ENCODE measurements around the gene LRRC32.
A peak's percentile ranks its signal among the peaks of the same experiment; 100 is the strongest.

Gene LRRC32

DNA sequence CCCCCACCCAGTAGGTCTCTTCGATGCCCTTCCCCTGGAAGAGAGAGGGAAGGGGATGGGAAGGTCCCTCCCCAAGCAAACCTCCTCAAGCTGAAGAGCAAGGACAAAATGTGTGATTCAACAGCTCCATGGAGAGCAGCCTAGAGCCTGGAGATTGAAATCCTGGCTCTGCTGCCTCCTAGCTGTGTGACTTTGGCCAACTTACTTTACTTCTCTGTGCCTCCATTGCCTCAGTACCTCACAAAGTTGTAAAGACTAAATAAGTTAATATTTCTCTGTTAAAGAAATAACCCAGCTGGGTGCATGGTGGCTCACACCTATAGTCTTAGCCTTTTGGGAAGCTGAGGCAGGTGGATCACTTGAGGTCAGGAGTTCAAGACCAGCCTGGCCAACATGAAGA is 21.1 kb upstream of the LRRC32 start:
- Mint-ChIP-seq H3K27me3 (peaks cover 4% of the 10 kb centered on the region), H3K4me3 (no peak overlapping the region), H3K36me3 (ENCODE audit: low read depth) (no peaks in the 10 kb centered on the region), H3K27ac (no peak overlapping the region), H3K9me3 (no peaks in the 10 kb centered on the region), H3K4me1 (ENCODE audit: low read depth) (peaks cover 9% of the 10 kb centered on the region)
- DNase-seq, result no peak

DNA sequence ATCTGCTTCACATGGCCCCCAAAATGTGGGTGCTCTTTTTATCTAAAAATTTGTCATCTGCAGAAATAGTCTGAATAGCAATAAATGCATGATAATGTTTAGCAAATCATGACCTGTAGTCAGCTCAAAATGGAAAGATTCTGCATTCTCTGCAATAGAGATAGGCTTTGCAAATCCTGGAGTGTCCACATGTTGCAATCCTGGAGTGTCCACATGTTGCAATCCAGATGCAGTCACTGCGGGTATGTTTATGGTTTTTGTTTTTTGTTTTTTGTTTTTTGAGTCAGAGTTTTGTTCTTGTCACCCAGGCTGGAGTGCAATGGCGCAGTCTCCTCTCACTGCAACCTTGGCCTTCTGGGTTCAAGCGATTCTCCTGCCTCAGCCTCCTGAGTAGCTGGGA is 20.2 kb upstream of the LRRC32 start:
- no peaks in the 10 kb centered on the region for H3K9me3 Mint-ChIP-seq
- no peak overlapping the region for H3K4me3 Mint-ChIP-seq
- peaks cover 4% of the 10 kb centered on the region for H3K27me3 Mint-ChIP-seq

DNA sequence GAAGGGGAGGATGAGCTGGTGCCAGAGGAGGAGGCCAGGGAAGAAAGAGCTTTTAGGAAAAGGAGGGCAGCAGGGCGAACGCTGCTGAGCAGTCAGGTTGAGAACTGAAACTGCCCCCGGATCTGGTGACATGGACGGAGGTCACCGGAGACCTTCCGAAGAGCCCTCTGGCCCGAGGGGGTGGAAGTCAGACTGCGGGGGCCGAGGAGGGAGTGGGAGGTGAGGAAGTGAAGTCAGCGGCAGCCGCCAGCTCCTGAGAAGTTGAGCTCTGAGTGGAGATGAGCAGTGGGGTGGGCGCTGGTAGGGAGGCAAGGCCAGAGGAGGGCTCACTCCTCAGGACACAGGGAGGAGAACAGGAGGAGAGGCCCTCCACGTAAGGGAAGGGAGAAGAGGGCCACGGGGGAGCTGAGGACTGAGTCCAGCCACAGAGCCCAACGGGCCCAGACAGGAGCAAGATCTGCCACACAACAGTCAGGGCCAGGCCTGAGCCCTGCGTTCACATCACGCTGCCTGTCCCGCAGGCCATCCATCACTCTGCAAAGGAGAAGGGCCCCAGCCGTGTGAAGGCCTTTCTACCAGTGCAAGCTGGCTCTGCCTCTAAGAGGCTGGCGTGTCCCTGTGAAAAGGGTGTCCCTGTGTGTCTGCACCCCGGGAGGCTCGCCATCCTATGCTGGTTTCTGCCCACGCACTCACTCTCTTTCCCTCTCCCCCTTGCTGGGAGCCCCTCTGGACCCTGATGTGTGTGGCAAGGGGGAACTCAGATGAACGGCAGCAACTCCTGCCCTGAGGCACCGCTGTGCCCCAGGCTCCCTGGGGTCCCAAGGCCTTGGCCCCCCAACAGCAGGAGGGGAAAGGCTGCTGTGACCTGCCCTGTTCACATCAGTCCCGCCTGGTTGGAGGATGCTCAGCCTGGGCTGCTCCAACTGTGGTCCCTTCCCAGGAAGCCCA is 19.0 kb upstream of the LRRC32 start:
- Mint-ChIP-seq H3K27ac (no peak overlapping the region), H3K27me3 (peaks cover 4% of the 10 kb centered on the region), H3K4me3 (no peak overlapping the region)

More for the DNA sequence above, 20.2 kb upstream of the LRRC32 start:
- H3K4me1 Mint-ChIP-seq (ENCODE audit: low read depth), result peaks cover 15% of the 10 kb centered on the region
- no peak overlapping the region for H3K27ac Mint-ChIP-seq
- no peak for DNase-seq
- no peaks in the 10 kb centered on the region for H3K36me3 Mint-ChIP-seq (ENCODE audit: low read depth)

DNA sequence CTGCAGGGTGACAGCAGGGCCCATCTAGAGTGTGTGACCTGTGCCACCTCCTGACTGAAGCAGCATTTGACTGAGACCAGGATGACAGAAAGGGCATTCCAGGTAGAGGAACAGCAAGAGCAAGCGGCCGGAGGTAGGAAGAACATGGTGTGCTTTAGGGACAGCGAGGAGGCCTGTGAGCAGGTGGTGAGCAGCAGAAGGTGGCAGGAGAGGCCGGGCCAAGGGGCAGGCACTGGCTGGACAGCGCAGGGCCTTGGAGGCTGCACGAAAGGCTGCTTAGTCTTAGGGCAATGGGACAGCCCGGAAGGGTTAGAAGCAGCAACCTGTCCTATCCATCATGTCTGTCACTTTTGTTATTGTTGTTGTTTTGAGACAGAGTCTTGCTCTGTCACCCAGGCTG is 17.6 kb upstream of the LRRC32 start:
- DNase-seq, result no peak
- Mint-ChIP-seq H3K27me3 (peaks cover 4% of the 10 kb centered on the region), H3K27ac (peak overlapping the region; percentile 55), H3K4me3 (no peak overlapping the region), H3K9me3 (no peaks in the 10 kb centered on the region), H3K36me3 (ENCODE audit: low read depth) (no peaks in the 10 kb centered on the region), H3K4me1 (ENCODE audit: low read depth) (peaks cover 13% of the 10 kb centered on the region)

More for the DNA sequence above, 19.0 kb upstream of the LRRC32 start:
- peaks cover 13% of the 10 kb centered on the region for H3K4me1 Mint-ChIP-seq (ENCODE audit: low read depth)
- H3K9me3 Mint-ChIP-seq, result no peaks in the 10 kb centered on the region
- DNase-seq, result no peak
- H3K36me3 Mint-ChIP-seq (ENCODE audit: low read depth), result no peaks in the 10 kb centered on the region

DNA sequence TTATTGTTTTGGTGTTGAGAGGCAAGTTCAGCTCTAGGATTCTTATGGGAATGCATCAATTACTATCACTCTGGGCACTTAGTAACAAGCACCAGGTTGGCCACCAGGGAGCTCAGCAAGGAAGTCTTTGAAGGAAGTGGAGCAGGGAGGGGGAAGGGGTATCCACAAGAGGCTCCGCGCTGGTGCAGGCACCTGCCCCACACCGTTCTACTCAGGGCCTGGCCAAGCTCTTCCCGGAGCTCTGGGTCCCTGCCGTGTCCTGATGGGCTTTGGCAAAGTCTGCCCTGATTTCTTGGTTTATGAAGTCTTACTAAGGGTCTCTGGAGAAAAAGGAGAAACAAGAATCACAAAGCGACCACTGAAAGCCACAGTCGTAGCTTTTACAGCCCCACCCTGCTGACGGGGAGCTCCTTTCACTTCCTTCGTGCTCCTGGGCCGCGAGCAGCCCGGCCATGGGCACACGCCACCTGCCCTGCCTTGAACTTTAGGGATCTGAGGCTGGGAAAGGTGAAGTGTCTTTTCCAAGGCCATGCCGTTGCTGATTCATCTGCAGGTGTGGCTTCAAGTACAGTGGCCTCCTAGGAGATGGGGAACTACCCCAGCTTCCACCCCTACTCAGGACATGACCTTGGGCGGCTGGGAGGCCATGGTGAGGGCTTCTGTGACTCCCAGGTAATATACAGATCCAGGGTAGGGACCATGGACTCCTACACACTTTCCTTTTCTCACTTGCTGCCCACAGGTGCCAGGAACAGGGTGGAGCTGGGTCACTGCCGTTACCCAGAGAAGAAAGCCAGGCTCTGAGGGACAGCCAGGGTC is 15.9 kb upstream of the LRRC32 start:
- Mint-ChIP-seq H3K27ac (peak overlapping the region; percentile 58), H3K4me3 (peak overlapping the region; percentile 37), H3K4me1 (ENCODE audit: low read depth) (peaks cover 13% of the 10 kb centered on the region), H3K27me3 (peaks cover 12% of the 10 kb centered on the region), H3K36me3 (ENCODE audit: low read depth) (no peaks in the 10 kb centered on the region), H3K9me3 (no peaks in the 10 kb centered on the region)
- DNase-seq, result peak; percentile 35

GRCh38 chr11:76685831-76686230 is 15.3 kb upstream of the LRRC32 start:
- peaks cover 15% of the 10 kb centered on the region for H3K27me3 Mint-ChIP-seq
- peaks cover 13% of the 10 kb centered on the region for H3K4me1 Mint-ChIP-seq (ENCODE audit: low read depth)
- H3K27ac Mint-ChIP-seq, result no peak overlapping the region
- no peaks in the 10 kb centered on the region for H3K9me3 Mint-ChIP-seq
- no peak overlapping the region for H3K4me3 Mint-ChIP-seq
- no peak for DNase-seq
- no peaks in the 10 kb centered on the region for H3K36me3 Mint-ChIP-seq (ENCODE audit: low read depth)

DNA sequence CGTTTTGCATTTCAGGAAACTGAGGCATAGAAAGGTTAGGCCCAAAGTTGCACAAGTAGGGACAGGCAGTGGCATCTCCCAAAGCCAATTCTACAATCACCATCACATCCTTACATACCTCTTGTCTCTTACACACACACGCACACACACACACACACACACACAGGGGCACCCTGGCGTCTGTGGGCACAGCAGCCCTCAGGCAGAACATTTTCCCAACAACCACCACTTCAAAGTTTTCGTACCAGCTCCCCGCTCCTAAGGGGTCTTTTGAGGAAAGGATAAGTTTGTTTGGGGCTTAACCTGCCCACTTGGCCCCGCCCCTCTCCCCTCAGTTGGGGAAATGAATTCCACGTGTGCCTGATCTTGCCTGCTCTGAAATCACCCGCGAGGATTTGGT is 14.7 kb upstream of the LRRC32 start:
- Mint-ChIP-seq H3K27me3 (peaks cover 15% of the 10 kb centered on the region), H3K36me3 (ENCODE audit: low read depth) (no peaks in the 10 kb centered on the region), H3K9me3 (no peaks in the 10 kb centered on the region), H3K27ac (no peak overlapping the region), H3K4me3 (no peak overlapping the region), H3K4me1 (ENCODE audit: low read depth) (peaks cover 13% of the 10 kb centered on the region)
- DNase-seq, result no peak

- DNase-seq, result no peak
- Mint-ChIP-seq H3K9me3 (no peaks in the 10 kb centered on the region), H3K27ac (no peak overlapping the region), H3K36me3 (ENCODE audit: low read depth) (no peaks in the 10 kb centered on the region), H3K4me1 (ENCODE audit: low read depth) (peaks cover 13% of the 10 kb centered on the region), H3K4me3 (no peak overlapping the region), H3K27me3 (peaks cover 18% of the 10 kb centered on the region)
These were observed 14.0 kb upstream of the LRRC32 start for GRCh38 chr11:76684516-76684915.

DNA sequence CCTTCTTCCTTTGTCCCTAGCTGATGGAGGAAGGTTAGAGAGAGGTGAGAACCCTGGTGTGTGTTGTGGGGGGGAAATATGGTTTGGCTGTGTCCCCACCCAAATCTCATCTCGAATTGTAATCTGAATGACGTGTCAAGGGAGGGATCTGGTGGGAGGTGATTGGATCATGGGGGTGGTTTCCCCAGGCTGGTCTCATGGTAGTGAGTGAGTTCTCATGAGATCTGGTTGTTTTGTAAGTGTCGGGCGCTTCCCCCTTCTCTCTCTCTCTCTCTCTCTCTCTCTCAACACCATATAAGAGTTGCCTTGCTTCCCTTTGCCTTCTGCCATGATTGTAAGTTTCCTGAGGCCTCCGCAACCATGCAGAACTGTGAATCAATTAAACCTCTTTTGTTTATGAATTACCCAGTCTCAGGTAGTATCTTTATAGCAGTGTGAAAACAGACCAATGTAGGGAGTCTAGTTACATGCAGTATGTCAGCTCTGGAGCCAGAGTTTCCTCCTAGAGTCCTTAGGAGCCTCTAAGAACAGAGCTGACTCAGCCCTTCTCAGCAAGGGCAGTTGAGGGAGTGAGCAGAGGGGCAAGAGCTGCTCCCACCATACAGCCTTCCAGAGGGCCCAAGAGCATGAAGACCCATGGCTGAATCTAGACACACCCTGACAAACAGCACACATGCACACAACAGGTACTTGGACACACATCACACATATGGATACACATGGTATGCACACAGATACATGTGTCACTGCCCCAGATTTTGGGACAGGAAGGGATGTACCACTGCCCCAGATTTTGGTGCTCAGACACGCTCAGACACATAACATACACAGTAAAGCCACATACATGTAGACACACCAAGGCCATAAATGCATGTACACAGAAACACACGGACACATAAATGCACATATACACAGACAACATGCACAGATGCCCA is 12.9 kb upstream of the LRRC32 start:
- no peaks in the 10 kb centered on the region for H3K36me3 Mint-ChIP-seq (ENCODE audit: low read depth)
- H3K27me3 Mint-ChIP-seq, result peaks cover 18% of the 10 kb centered on the region
- no peak overlapping the region for H3K4me3 Mint-ChIP-seq
- peaks cover 13% of the 10 kb centered on the region for H3K4me1 Mint-ChIP-seq (ENCODE audit: low read depth)
- DNase-seq, result no peak
- no peaks in the 10 kb centered on the region for H3K9me3 Mint-ChIP-seq
- no peak overlapping the region for H3K27ac Mint-ChIP-seq

DNA sequence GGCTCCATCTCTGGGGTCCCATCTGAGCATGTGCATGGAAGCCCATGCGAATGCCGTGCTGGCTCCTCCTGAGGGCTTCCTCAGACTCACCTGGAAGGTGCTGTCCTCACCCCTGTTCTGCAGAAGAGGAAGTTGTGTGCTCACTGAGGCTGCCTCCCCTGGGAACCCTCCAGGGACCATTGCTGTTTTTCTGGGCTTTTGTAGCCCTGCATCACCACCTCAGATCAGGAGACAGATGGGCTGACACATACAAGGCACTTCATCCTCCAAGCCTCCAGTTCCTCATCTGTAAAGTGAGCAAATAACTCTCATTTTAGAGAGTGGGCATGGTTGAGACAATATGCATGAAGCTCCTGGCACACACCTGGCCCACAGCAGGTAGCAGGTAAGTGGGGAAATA is 12.1 kb upstream of the LRRC32 start:
- no peaks in the 10 kb centered on the region for H3K36me3 Mint-ChIP-seq (ENCODE audit: low read depth)
- H3K9me3 Mint-ChIP-seq, result no peaks in the 10 kb centered on the region
- H3K4me3 Mint-ChIP-seq, result no peak overlapping the region
- no peak for DNase-seq
- H3K27ac Mint-ChIP-seq, result no peak overlapping the region
- H3K4me1 Mint-ChIP-seq (ENCODE audit: low read depth), result peaks cover 13% of the 10 kb centered on the region
- H3K27me3 Mint-ChIP-seq, result peaks cover 13% of the 10 kb centered on the region

DNA sequence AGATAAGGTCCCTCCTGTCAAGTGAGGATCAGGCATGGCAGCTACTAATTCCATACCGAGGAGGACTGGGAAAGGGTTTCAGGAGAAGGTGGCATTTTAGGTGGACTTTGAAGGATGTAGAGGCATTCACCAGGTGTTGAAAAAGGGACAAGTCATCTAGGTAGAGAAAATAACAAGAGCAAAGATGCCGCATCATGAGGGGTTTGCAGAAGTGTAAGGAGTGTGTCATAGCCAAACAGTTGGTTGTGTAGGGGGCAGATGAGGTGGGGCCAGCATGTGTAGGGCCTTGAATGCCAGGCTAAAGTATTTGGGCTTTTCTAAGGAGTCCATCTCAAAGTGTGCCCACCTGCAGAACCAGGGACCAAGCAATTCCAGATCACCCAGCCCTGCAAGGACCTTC is 11.6 kb upstream of the LRRC32 start:
- no peak overlapping the region for H3K4me3 Mint-ChIP-seq
- peaks cover 13% of the 10 kb centered on the region for H3K27me3 Mint-ChIP-seq
- H3K27ac Mint-ChIP-seq, result no peak overlapping the region
- H3K9me3 Mint-ChIP-seq, result no peaks in the 10 kb centered on the region
- H3K36me3 Mint-ChIP-seq (ENCODE audit: low read depth), result no peaks in the 10 kb centered on the region
- peaks cover 12% of the 10 kb centered on the region for H3K4me1 Mint-ChIP-seq (ENCODE audit: low read depth)
- no peak for DNase-seq

DNA sequence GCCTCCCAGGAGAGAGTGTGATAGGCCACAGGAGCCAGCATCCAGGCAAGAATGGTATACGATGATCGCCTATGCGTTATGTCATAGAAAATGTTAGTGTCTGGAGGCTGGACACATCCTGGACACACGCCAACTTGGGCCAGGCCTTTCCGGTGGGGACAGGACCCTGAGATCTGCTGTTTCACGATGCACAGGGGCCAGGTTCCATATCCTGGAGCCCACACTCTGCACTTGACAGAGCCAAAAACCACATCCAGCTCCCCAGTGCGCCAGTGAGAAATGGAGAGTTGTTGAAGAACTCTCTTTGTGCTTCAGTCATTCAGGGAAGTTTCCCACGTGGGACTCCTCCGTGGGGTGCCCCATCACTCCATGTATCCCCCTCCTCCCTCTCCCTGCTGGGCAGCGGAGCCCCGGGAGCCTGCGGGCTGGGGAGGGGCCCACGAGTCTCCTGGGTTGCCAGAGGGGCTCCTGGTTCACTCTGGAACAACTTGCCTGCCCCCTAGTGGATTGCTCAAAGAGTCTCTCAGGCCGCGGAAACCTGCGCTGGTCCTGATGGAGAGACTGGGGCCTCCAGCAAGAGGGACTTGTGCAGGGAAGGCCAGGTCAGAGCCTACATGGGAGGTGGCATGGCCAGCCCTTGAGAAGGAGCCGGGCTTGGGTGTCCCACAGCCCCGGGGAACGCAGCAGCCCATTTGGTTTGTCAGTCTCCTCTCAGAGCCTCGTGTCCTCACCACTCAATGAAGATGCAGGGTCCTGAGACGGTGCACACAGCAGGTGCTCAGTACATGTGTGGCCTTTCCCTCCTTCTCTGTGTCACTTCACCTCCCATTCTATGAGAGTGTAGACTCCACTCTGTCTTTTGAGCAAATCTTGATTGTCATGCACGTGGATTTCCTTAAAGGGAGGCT is 10.2 kb upstream of the LRRC32 start:
- Mint-ChIP-seq H3K27ac (no peak overlapping the region), H3K27me3 (peaks cover 13% of the 10 kb centered on the region), H3K4me3 (no peak overlapping the region), H3K4me1 (ENCODE audit: low read depth) (no peaks in the 10 kb centered on the region), H3K36me3 (ENCODE audit: low read depth) (no peaks in the 10 kb centered on the region), H3K9me3 (no peaks in the 10 kb centered on the region)
- DNase-seq, result peak; percentile 77

- Mint-ChIP-seq H3K27ac (no peak overlapping the region), H3K4me1 (ENCODE audit: low read depth) (peaks cover 3% of the 10 kb centered on the region), H3K9me3 (no peaks in the 10 kb centered on the region), H3K36me3 (ENCODE audit: low read depth) (no peaks in the 10 kb centered on the region), H3K4me3 (no peak overlapping the region), H3K27me3 (peaks cover 13% of the 10 kb centered on the region)
- DNase-seq, result no peak
These were observed 7.8 kb upstream of the LRRC32 start for GRCh38 chr11:76678321-76678720.
